Measurements from ENCODE around the gene FBXW10.
"Not testable (repeated sequence)": the region's sequence is repeated elsewhere in the genome, so short reads cannot be mapped to it uniquely, and the experiment has no call there.

DNA sequence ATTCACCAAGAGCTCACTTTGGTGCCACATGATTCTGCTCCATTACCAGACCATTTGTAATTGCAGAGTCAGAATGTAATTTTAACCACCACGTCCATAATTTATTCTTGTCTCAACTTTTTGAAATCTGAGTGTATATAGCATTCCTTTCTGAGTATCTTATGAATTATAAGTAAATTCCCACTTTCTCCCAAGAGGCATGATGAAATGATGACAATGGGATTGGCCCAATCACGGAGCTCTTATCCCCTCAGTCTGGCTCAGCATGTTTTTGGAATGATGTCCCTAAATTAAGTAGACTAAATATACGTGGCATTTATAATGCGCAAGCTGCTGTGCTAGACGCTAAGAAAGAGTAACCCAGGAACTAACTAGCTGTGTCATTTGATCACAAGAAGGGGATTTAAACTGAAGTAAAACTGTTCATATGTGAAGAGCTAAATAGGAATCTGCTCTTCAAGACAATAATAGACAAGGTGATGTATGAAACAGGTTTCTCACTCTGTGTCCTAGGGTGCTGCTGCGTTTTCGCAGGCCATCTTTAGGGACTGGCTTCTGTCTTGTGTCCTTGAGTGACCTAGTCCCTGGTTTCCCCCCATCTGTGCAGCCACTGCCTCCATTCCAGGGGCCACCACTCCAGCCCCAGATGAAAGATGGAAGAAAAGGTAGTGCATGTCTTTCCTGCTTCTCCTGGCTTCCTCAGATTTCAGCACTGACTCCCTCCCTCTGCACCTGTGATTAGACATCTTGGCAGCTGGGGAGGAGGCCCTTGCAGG lies 4.0 kb upstream of the FBXW10 start:
- TF ChIP-seq, protein P1, sequence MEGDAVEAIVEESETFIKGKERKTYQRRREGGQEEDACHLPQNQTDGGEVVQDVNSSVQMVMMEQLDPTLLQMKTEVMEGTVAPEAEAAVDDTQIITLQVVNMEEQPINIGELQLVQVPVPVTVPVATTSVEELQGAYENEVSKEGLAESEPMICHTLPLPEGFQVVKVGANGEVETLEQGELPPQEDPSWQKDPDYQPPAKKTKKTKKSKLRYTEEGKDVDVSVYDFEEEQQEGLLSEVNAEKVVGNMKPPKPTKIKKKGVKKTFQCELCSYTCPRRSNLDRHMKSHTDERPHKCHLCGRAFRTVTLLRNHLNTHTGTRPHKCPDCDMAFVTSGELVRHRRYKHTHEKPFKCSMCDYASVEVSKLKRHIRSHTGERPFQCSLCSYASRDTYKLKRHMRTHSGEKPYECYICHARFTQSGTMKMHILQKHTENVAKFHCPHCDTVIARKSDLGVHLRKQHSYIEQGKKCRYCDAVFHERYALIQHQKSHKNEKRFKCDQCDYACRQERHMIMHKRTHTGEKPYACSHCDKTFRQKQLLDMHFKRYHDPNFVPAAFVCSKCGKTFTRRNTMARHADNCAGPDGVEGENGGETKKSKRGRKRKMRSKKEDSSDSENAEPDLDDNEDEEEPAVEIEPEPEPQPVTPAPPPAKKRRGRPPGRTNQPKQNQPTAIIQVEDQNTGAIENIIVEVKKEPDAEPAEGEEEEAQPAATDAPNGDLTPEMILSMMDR (conservative IDR thresholded peaks at IDR 0.05; ENCODE audit: low read length), result not testable (repeated sequence)
- TF ChIP-seq EZH2phosphoT487 (IDR thresholded peaks at IDR 0.05; ENCODE audit: borderline replicate concordance), result not testable (repeated sequence)
